ENCODE measurements around the gene HES4.
"Not testable (repeated sequence)": the region's sequence is repeated elsewhere in the genome, so short reads cannot be mapped to it uniquely, and the experiment has no call there.

The HES4 gene

GRCh38 chr1:978835-979743 lies 20.8 kb downstream of the HES4 start:
- no peak for DNase-seq

- no peak for DNase-seq
Observed at GRCh38 chr1:978069-978834, 21.6 kb downstream of the HES4 start.

DNA sequence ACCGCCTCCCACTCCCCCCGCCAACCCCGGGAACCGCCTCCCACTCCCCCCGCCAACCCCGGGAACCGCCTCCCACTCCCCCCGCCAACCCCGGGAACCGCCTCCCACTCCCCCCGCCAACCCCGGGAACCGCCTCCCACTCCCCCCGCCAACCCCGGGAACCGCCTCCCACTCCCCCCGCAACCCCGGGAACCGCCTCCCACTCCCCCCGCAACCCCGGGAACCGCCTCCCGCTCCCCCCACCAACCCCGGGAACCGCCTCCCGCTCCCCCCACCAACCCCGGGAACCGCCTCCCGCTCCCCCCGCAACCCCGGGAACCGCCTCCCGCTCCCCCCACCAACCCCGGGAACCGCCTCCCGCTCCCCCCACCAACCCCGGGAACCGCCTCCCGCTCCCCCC lies 23.1 kb downstream of the HES4 start:
- DNase-seq, result not testable (repeated sequence)

- DNase-seq, result peak; percentile 66
Observed at GRCh38 chr1:975896-976683, 23.8 kb downstream of the HES4 start.

DNA sequence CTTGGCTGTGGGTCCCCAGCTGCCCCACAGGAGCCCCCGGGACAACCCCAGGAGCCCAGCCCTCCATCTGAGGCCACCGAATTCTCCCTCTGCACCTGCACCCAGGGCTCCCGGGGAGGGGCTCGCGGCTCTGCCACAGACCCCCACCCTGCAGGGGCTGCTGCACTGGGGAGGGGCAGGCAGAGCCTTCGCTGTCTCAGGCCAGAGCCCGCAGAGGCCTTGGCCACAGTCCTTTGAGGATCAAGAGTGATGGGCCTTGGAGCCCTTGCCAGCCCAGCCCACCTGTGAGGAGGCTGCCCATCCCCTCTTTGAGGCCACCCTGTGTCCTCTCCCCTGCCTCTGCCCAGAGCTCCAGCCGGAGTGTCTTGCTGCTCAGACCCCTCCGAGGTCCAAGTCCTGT lies 24.5 kb downstream of the HES4 start:
- no peak for DNase-seq

DNA sequence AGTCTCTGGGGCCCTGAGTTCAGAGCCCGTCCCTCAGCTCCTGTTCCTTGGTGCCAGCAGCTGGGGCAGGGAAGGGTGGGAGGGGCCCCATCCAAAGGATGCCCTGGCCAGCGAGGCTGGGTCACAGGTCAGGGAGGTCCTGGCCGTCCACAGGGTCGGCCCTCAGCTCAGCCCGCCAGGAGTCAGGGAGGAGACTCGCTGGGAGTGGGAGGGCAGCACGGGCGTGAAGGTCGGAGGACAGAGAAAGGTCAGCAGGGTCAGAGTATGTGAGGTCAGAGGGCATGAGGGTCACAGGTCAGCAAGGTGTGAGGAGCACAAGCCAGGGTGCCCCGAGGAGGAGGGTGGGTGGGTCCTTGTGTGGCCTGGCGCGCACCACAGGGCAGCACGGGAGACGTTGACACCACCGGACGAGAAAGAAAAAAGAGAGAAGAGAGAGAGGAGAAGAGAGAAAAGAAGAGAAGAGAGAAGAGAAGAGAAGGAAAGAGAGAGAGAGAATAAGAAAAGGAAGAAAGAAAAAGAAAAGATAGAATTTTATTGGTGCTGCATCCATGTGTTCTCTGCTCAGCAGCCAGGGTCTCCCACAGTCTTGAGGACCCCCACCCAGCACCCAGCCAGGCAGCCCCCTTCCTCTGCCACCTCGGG lies 25.1 kb downstream of the HES4 start:
- DNase-seq, result no peak

- no peak for DNase-seq
Observed at GRCh38 chr1:974293-974640, 25.6 kb downstream of the HES4 start.

DNA sequence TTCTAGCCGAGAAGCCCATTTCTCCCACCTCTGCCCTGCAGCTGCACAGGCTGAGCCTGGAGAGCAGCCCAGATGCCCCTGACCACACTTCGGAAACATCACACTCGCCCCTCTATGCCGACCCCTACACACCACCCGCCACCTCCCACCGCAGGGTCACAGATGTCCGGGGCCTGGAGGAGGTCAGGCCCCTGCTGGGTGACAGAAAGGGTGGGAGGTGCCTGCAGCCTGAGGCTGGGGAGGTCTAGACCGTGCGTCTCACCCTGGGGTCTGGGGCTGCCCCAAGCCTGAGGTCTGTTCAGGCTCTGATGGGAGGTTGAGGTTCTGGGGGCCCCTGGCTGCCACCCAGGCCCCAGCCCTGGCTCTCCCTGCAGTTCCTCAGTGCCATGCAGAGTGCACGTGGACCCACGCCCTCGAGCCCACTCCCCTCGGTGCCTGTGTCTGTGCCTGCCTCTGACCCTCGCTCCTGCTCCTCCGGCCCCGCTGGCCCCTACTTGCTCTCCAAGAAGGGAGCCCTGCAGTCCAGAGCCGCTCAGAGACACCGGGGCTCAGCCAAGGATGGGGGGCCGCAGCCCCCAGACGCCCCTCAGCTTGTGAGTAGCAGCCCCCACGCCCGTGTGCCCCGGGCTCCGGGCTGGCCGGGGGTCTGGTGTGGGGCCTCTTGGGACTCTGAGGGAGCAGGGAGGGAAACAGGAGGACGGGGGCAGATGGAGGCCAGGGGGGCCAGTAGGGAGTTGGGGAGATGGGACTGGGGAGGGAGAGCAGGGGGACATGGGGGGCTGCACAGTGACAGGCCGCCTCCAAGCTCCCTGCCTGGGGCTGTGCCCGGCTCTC lies 26.2 kb downstream of the HES4 start:
- no peak for DNase-seq

DNA sequence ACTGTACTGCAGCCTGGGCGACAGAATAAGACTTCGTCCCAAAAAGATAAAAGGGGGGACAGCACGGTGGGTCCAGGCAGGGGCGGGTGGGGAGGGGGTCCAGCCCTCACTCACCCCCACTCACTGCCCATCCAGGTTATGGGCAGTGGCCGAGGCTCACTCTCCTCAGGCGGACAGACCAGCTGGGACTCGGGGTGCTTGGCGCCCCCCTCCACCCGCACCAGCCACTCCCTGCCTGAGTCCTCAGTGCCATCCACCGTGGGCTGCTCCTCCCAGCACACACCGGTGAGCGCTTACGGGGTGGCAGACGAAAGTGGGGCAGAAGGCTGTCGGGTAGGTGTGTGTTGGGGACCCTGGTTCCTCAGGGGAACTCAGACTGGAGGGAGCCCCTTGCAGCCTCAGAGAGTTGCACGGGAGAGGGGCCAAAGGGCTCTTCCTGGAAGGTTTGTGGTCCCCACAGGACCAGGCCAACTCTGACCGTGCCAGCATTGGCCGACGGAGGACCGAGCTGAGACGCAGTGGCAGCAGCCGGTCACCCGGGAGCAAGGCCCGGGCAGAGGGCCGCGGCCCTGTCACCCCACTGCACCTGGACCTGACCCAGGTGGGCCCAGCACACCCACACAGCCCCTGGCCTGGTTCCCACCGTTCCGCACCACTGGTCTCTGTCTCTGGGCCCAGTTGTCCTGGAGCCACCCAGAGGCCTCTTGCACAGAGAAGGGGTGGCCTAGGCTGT lies 27.0 kb downstream of the HES4 start:
- no peak for DNase-seq

DNA sequence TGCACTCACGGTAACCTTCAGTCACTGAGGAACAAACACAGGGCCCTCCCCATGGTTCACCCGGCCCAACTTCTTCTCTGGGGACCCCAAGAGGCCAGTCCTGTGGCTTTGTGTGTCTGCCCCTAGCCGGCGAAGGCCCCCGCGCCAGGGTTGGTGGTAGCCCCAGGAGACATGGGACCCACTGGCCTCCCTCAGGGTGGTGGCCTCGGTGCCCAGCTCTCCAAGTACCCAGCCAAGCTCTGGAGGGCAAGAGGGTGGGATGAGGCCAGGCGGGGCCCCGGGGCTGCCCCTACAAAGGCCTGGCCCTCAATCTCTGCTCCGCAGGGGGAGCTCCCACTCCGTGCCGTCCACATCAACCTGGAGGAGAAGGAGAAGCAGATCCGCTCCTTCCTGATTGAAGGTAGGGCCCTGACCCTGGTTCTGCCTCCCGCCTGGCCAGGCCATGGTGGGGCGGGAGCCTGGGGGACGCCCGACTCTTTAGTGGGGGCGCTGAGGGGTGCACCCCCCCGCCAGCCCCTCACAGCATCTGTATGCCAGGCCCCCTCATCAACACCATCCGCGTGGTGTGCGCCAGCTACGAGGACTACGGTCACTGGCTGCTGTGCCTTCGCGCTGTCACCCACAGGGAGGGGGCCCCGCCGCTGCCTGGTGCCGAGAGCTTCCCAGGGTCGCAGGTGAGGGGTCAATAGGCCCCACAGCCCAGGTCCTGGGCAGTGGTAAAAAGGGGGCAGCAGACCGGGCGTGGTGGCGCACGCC lies 28.0 kb downstream of the HES4 start:
- DNase-seq, result no peak

- no peak for DNase-seq
Observed at GRCh38 chr1:970973-971730, 28.7 kb downstream of the HES4 start.

GRCh38 chr1:970242-970972 lies 29.5 kb downstream of the HES4 start:
- DNase-seq, result no peak

DNA sequence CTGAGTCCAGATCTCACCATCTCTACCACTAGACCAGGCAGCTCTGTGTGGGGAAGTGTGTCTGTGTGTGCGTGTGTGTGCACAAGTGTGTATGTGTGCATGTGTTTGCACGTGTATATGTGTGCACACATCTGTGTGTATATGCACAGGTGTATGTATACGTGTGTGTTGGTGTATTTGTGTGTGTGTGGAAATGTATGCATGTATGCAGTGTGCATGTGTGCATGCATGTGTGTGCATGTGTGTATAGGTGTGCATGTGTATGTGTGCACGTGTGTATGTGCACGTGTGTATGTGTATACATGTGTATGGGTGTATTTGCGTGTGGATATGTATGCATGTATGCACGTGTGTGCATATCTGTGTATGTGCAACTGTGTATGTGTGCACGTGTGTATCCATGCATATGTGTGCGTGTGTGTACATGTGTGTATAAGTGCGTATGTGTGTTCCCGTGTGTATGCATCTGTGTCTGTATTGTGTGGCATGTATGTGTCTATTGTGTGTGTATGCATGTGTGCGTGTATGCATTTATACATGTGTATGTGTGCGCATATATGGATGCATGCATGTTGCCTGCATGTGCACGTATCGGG lies 30.5 kb downstream of the HES4 start:
- no peak for DNase-seq

DNA sequence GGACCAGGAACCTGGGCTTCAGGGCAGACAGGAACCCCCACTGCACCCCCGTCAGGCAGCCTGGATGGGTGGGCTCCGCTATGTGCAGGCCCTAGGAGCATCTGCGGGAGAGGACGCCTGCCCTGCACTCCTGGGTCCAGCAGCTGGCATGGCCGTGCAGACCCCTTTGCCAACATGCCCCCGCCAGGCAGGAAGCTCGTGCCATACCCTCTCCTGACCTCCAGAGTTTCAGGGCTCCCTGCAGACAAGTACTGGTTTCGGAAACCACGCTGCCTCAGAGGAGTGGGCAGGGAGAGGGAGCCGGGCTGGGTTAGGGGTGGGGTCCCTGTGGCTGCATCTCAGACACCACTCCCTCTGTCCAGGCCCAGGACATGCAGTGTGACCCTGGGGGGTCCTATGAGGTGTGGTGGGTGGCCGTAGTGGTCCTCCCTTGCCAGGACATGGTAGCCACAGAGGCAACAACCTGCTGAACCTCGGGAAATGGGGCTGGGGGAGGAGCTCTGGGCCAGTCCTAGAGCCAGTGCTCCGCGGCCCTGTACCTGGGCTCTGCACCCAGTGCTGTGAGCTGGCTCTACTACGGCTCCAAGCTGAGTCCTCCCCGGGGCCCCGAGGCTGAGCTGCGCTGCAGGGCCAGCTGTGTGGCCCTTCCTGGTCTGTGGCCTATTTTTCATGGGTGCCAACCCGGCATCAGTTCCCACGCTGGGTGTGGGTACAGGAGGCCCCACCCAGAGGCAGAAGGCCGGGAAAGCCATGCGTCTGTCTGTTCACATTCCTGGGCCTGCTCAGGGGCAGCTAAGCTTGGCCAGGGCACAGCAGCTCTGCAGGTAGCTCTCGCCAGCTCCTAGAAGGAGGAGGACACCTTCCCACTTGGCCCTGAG lies 32.2 kb downstream of the HES4 start:
- no peak for DNase-seq

DNA sequence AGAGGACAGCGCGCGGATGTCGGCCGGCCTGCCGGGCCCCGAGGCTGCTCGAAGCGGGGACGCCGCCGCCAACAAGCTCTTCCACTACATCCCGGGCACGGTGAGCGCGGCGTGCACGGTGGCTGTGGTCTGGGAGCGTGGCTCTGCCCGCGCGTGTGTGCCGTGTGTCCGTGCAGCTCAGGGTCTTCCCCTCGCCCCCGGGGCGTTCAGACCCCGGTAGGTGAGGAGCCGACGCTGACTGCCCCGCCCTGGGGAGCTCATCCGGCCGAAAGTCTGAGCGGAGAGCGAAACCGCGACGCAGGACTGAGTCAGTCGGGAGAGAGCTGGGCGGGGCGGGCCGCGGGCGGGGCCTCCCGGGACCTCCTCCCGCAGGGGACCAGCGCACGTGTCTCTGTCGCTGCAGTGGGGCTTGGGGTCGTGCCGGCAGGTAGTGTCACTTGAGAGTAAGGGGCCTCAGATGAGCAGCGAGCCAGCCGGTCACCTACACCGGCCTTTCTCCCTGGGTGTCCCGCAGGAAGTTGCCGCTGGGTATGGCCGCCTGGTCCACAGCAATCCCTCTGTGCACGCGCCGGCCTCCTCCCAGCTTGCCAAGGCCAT lies 33.1 kb downstream of the HES4 start:
- peak; percentile 81 for DNase-seq

GRCh38 chr1:966135-966703 lies 33.7 kb downstream of the HES4 start, which contains the start of gene PLEKHN1:
PLEKHN1 (plus strand) TSS chr1:966482; CDS start chr1:966532, 50 bp downstream.
- peak; percentile 28 for DNase-seq
